Loucy (cell line): Measurements from ENCODE around the gene REXO5.
A peak's percentile ranks its signal among the peaks of the same experiment; 100 is the strongest.

Experiments
- H2AFZ ChIP-seq: fragments of 200-600 bp; sonication (generic); 2 replicates; pipeline ENCODE4 v1.6.0; 2016; ENCODE audit warnings: antibody characterized with exemption, mild to moderate bottlenecking, low read length, moderate library complexity
- H3F3A ChIP-seq: fragments of 200-600 bp; 2 replicates; pipeline ENCODE4 v1.6.0; 2016; ENCODE audit warnings: antibody characterized with exemption, low read depth, mild to moderate bottlenecking
- H3K27me3 ChIP-seq: fragments of 200-600 bp; sonication (generic); 2 replicates; pipeline ENCODE4 v1.6.1; 2014; ENCODE audit warnings: low read length, mild to moderate bottlenecking; ENCODE audit not compliant: insufficient read depth, poor library complexity, severe bottlenecking
- H3K36me3 ChIP-seq: fragments of 200-600 bp; sonication (generic); 2 replicates; pipeline ENCODE4 v1.6.1; 2016; ENCODE audit warnings: low read length; ENCODE audit not compliant: insufficient read depth
- H3K4me1 ChIP-seq: fragments of 200-600 bp; sonication (generic); 2 replicates; pipeline ENCODE4 v1.5.1; 2014; ENCODE audit warnings: low read length, mild to moderate bottlenecking; ENCODE audit not compliant: insufficient read depth, poor library complexity, severe bottlenecking
- H3K4me2 ChIP-seq: fragments of 200-600 bp; sonication (generic); 2 replicates; pipeline ENCODE4 v1.6.0; 2014; ENCODE audit warnings: antibody characterized with exemption, low read length, low read depth, mild to moderate bottlenecking; ENCODE audit not compliant: poor library complexity, severe bottlenecking
- H3K4me3 ChIP-seq: fragments of 200-600 bp; sonication (generic); 2 replicates; pipeline ENCODE4 v1.5.1; 2014; ENCODE audit warnings: low read length, mild to moderate bottlenecking, mixed read lengths; ENCODE audit not compliant: poor library complexity, severe bottlenecking
- H3K79me2 ChIP-seq: fragments of 200-600 bp; sonication (generic); 2 replicates; pipeline ENCODE4 v1.6.1; 2014; ENCODE audit warnings: low read length; ENCODE audit not compliant: insufficient read depth
- H3K9ac ChIP-seq: fragments of 200-600 bp; sonication (generic); 2 replicates; pipeline ENCODE4 v1.6.0; 2014; ENCODE audit warnings: mild to moderate bottlenecking, low read depth, low read length, moderate library complexity; ENCODE audit not compliant: poor library complexity, severe bottlenecking
- H3K9me2 ChIP-seq: fragments of 200-600 bp; sonication (generic); replicated peaks from 2 replicates; pipeline ENCODE4 v1.6.1; 2016; ENCODE audit warnings: low read depth, low read length, mixed read lengths
- H3K9me3 ChIP-seq: fragments of 200-600 bp; sonication (generic); 2 replicates; pipeline ENCODE4 v1.6.1; 2014; ENCODE audit warnings: mild to moderate bottlenecking, antibody characterized with exemption, low read length, low read depth; ENCODE audit not compliant: insufficient read depth
- H4K20me1 ChIP-seq: fragments of 200-600 bp; sonication (generic); 2 replicates; pipeline ENCODE4 v1.6.0; 2014; ENCODE audit warnings: antibody characterized with exemption, low read length, mild to moderate bottlenecking; ENCODE audit not compliant: insufficient read depth, poor library complexity, severe bottlenecking
- EZH2phosphoT487 ChIP-seq: fragments of 200-600 bp; IDR thresholded peaks from 2 replicates; pipeline ENCODE4 v1.6.1; 2018; ENCODE audit warnings: antibody characterized with exemption, mild to moderate bottlenecking, moderate library complexity, borderline replicate concordance
- TF ChIP-seq, protein P1 (sequence below): fragments of 200-600 bp; sonication (generic); conservative IDR thresholded peaks from 2 replicates; pipeline ENCODE4 v1.5.1; 2014; ENCODE audit warnings: mild to moderate bottlenecking, antibody characterized with exemption, low read length

REXO5 gene, protein sequence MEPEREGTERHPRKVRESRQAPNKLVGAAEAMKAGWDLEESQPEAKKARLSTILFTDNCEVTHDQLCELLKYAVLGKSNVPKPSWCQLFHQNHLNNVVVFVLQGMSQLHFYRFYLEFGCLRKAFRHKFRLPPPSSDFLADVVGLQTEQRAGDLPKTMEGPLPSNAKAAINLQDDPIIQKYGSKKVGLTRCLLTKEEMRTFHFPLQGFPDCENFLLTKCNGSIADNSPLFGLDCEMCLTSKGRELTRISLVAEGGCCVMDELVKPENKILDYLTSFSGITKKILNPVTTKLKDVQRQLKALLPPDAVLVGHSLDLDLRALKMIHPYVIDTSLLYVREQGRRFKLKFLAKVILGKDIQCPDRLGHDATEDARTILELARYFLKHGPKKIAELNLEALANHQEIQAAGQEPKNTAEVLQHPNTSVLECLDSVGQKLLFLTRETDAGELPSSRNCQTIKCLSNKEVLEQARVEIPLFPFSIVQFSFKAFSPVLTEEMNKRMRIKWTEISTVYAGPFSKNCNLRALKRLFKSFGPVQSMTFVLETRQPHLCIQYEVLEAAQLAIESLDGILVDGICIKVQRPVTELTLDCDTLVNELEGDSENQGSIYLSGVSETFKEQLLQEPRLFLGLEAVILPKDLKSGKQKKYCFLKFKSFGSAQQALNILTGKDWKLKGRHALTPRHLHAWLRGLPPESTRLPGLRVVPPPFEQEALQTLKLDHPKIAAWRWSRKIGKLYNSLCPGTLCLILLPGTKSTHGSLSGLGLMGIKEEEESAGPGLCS

DNA sequence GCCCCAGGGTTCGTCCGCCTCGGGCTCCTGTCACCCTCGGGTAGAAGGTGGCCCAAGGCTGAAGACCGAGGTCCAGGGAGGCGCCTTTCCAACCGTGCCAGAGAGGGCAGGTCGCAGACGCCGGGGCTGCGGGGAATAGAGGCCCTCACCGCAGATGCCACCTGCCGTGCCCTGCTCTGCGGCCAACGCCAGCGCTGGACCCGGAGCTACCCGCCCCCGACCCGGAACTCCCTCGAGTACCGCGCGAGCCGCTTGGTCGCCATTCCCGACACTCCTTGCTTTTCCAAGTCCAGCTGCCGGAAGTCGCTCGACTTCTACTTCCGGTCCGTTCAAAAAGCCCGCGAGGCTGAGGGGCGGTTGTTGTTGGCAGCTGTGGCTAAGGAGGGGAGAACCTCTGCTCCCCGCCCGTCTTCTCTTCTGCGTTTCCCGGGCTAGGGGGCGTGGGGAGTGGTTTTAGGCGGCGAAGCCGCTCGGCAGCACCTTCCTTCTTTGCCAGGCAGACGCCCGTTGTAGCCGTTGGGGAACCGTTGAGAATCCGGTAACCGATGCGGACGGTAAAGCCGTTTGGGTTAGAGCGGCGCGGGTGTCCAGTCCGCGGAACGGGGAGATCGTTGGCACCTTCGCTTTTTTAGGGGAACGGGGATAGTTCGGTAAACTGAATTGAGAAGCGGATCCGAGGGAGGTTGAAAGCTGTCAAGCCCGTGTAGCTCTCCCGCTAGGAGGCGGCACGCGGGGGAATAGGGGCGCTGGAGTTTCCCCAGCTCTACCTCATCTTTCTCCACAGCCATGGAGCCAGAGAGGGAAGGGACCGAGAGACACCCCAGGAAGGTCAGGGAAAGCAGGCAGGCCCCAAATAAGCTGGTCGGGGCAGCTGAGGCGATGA, at the start of gene REXO5, which contains the start of gene ERI2:
TSS of gene REXO5 (plus strand) at position 360 of the 883 bp plus-strand sequence. CDS start at position 787, 427 bp downstream.
TSS of gene ERI2 (minus strand) at position 305 of the 883 bp plus-strand sequence. CDS start at position 263, 42 bp downstream.
- H3K9me3 ChIP-seq = no peaks in the 10 kb centered on the region
- H3K4me1 ChIP-seq = peaks cover 51% of the 10 kb centered on the region
- no peaks in the 10 kb centered on the region for H4K20me1 ChIP-seq
- H3K27me3 ChIP-seq = no peaks in the 10 kb centered on the region
- H3K9ac ChIP-seq = peak within 1 kb of the TSS; percentile 99
- peaks cover 5% of the 10 kb centered on the region; the same call in 1 of the 2 replicates for H3F3A ChIP-seq
- peak within 1 kb of the TSS; percentile 97 for H3K4me2 ChIP-seq
- no peaks in the 10 kb centered on the region for H3K9me2 ChIP-seq
- TF ChIP-seq EZH2phosphoT487 = no peak
- TF ChIP-seq, protein P1, sequence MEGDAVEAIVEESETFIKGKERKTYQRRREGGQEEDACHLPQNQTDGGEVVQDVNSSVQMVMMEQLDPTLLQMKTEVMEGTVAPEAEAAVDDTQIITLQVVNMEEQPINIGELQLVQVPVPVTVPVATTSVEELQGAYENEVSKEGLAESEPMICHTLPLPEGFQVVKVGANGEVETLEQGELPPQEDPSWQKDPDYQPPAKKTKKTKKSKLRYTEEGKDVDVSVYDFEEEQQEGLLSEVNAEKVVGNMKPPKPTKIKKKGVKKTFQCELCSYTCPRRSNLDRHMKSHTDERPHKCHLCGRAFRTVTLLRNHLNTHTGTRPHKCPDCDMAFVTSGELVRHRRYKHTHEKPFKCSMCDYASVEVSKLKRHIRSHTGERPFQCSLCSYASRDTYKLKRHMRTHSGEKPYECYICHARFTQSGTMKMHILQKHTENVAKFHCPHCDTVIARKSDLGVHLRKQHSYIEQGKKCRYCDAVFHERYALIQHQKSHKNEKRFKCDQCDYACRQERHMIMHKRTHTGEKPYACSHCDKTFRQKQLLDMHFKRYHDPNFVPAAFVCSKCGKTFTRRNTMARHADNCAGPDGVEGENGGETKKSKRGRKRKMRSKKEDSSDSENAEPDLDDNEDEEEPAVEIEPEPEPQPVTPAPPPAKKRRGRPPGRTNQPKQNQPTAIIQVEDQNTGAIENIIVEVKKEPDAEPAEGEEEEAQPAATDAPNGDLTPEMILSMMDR = peak; percentile 53
- peak within 1 kb of the TSS; percentile 72 for H2AFZ ChIP-seq
- H3K4me3 ChIP-seq = peak within 1 kb of the TSS; percentile 82
- peaks cover 56% of the 10 kb centered on the region for H3K79me2 ChIP-seq
- no peaks in the 10 kb centered on the region for H3K36me3 ChIP-seq

DNA sequence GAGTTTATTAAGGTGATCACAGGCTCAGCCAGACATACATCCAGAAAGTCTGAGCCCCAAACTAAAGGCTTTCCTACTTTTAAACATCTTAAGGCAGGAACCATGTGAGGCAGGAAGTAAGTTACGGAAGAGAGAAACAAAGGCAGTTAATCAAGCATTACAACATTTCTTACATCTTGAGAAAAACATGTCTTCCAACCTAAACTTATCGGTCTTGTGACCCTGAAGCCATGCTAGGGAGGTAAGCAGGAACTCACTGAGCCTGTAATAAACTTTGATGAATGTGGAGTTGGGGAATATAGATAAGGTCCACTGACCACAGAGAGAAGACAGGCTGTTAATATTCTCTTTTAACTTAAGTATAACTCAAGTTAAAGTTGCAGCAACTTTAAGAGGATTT, 46.0 kb upstream of the REXO5 start:
- Histone ChIP-seq H3K4me2 (no peak overlapping the region), H3K79me2 (no peaks in the 10 kb centered on the region), H4K20me1 (no peaks in the 10 kb centered on the region), H3K4me3 (no peak overlapping the region), H2AFZ (peak overlapping the region; percentile 32; the same call in 1 of the 2 replicates), H3K9me2 (no peaks in the 10 kb centered on the region), H3K27me3 (no peaks in the 10 kb centered on the region), H3K9me3 (no peaks in the 10 kb centered on the region; the same call in 1 of the 2 replicates), H3K9ac (no peak overlapping the region), H3K36me3 (no peaks in the 10 kb centered on the region), H3F3A (no peaks in the 10 kb centered on the region), H3K4me1 (peaks cover 6% of the 10 kb centered on the region)
- TF ChIP-seq, protein P1 = no peak
- TF ChIP-seq EZH2phosphoT487 = no peak

DNA sequence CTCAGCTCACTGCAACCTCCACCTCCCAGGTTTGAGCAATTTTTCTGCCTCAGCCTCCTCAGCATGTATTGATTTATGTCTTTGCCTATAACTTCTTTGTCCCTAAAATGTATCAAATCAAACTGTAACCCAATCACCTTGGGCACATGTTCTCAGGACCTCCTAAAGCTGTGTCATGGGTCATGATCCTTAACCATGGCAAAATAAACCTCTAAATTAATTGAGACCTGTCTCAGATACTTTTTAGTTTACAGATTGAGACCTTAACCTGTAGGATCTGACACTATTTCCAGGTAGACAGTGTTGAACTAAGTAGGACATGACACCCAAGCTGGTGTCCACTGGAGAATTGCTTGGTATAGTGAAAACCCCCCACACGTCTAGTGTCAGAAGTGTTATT, 45.2 kb upstream of the REXO5 start:
- H3K4me2 ChIP-seq = no peak overlapping the region

More for the DNA sequence above, 45.2 kb upstream of the REXO5 start:
- no peaks in the 10 kb centered on the region for H3K27me3 ChIP-seq
- H3K36me3 ChIP-seq = no peaks in the 10 kb centered on the region
- H3K4me1 ChIP-seq = peaks cover 6% of the 10 kb centered on the region
- no peaks in the 10 kb centered on the region for H3K9me2 ChIP-seq
- H2AFZ ChIP-seq = no peak overlapping the region
- no peaks in the 10 kb centered on the region for H4K20me1 ChIP-seq
- TF ChIP-seq, protein P1 = no peak
- no peak for TF ChIP-seq EZH2phosphoT487
- H3K9me3 ChIP-seq = no peaks in the 10 kb centered on the region; the same call in 1 of the 2 replicates
- H3K79me2 ChIP-seq = no peaks in the 10 kb centered on the region
- H3K9ac ChIP-seq = no peak overlapping the region
- H3F3A ChIP-seq = no peaks in the 10 kb centered on the region
- no peak overlapping the region for H3K4me3 ChIP-seq
